ENCODE data around the gene CISH.

The CISH gene, protein sequence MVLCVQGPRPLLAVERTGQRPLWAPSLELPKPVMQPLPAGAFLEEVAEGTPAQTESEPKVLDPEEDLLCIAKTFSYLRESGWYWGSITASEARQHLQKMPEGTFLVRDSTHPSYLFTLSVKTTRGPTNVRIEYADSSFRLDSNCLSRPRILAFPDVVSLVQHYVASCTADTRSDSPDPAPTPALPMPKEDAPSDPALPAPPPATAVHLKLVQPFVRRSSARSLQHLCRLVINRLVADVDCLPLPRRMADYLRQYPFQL

DNA sequence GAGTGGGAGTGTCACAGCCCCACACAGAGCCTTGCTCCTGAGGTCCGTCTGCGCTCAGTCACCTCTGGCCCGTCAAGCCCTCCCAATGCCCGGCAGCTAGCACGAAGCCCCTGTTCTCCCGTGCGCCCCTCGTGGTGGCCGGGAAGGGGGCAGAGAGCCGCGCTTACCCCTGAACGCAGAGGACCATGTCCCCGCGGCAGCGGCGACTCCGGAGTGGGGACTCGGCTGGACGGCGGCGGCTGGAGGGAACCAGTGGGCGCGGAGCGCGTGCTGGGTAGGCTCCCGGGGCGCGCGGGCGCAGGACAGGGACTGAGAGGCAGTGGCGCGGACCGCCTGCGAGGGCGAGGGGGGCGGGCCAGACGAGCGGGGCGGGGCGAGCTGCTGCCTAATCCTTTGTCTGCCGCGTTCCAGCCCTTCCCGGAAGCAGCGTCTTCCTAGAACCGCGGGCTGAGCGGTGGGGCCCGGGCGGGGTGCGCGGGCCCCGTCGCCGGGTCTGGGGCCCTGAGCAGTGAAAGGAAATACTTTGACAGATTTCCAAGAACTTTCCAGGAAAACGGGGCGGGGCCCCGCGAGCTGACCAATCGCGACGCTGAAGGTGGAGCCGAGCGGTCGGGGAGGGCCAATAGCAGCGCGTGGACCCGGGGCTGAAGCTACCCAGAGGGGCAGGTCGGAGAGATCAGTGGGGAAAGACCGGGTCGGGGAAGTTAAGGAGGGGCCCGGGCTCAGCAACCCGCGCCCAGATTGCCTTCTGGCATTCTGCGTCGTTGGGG lies at the start of gene CISH:
CISH (minus strand) TSS at position 311 of the 770 bp plus-strand sequence; CDS start at position 187, 124 bp downstream.
- in situ Hi-C loops (cut with MboI; ENCODE audit: low sequenced_read_pairs): loop anchor here (25.0 kb wide), 1 partner anchor 751 kb away; no protein-coding TSS in a partner anchor

DNA sequence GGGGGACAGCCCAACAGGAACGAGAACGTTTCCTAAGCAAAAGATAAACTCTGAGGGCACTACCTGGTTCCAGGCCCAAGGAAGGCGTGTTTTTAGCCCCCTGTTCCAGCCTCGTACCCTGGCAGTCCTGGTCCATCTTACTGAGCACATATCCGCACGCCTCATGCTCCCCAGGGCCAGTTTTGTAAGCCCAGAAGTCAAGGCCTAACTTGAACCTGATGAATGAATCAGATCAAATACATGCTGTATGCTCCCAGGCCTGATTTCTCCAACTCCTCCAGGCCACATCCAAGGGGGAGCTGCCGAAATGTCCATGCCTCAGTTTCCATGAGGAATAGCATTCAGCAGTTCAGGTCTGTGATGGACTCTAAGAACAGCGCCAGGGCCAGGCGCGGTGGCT lies 48.8 kb upstream of the CISH start:
- in situ Hi-C loops (cut with MboI; ENCODE audit: low sequenced_read_pairs): no loop called here

DNA sequence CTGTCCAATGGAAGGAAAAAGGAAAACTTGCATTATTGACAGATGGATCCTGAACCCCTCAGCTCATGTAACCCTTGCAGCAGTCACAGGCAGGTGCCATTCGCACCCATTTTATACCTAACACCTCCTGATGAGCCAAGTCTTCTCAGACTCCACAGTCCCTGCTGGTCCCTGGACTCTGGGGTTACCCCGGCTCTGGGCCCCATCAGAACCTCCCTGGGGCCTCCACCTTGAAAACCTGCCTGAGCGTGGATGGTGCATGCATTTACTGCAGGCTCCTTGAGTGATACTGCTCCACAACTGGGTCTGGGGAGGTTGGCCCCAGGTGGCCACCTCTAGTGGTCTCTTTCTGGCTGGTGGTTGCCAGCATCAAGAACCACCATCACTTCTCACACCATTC lies 47.3 kb upstream of the CISH start:
- in situ Hi-C loops (cut with MboI; ENCODE audit: low sequenced_read_pairs): no loop called here

- in situ Hi-C loops (cut with MboI; ENCODE audit: low sequenced_read_pairs): no loop called here
Observed at GRCh38 chr3:50658416-50658815, 46.8 kb upstream of the CISH start.

- in situ Hi-C loops (cut with MboI; ENCODE audit: low sequenced_read_pairs): no loop called here
Observed at GRCh38 chr3:50657816-50658215, 46.2 kb upstream of the CISH start.

GRCh38 chr3:50657407-50657806 lies 45.8 kb upstream of the CISH start:
- in situ Hi-C loops (cut with MboI; ENCODE audit: low sequenced_read_pairs): no loop called here

DNA sequence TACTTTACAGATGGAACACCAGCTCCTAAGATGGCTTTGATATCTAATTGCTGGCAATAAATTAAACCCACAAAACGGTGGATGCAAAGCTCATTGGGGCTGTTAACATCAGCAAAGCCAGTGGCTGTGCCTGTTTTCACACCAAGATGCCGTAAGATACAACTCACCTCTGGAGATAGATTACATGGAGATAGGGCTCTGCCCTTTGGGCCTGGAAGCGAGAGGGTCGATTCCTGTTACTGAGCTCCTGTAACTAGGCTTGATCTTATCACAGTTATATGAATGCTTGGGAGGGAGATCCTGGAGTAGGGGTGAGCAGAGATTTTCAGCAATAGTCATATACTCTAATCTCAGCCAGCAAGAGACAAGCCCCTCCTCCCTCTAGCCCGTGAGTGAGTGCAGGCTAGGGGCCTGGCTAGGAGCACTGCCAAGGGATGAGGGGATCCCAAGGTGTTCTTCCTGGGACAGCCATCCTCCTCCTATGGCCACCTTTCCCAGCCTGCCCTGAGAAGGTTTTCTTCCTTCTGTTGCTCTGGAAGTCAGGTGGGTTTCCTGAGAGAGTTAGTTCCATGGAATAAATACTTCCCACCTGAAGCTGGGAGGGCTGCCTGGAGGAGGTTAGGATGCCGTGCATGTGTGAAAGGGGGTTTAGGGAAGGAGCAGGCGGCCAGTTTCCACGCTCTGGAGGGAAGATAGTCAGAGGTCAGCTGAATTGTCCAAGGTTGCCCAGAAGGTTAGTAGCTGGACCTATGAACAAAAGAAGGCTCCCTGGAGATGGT lies 45.0 kb upstream of the CISH start:
- in situ Hi-C loops (cut with MboI; ENCODE audit: low sequenced_read_pairs): no loop called here

GRCh38 chr3:50655009-50655830 lies 43.6 kb upstream of the CISH start:
- in situ Hi-C loops (cut with MboI; ENCODE audit: low sequenced_read_pairs): no loop called here

- in situ Hi-C loops (cut with MboI; ENCODE audit: low sequenced_read_pairs): no loop called here
Observed at GRCh38 chr3:50653937-50654595, 42.5 kb upstream of the CISH start.

DNA sequence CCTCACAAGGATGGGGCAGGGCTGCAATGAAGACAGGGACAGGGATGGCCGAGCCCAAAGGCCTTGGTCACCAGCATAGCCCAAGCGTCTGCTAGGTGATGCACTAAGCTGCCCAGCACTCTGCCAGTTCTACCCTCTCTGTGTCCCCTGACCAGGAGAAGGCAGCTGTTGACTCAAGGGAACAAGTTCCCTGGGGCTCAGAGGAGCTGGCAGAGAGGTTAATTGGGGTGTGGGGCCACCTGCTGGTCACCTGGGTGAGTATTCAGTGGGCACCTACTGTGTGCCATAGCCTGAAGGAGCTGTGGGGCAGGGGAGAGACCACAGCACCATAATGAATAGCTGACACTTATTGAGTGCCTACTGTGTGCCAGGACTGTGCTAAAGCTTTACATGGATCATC lies 41.1 kb upstream of the CISH start:
- in situ Hi-C loops (cut with MboI; ENCODE audit: low sequenced_read_pairs): no loop called here

GRCh38 chr3:50651920-50652529 lies 40.5 kb upstream of the CISH start:
- in situ Hi-C loops (cut with MboI; ENCODE audit: low sequenced_read_pairs): no loop called here

- in situ Hi-C loops (cut with MboI; ENCODE audit: low sequenced_read_pairs): no loop called here
Observed at GRCh38 chr3:50651445-50651844, 39.9 kb upstream of the CISH start.

GRCh38 chr3:50650018-50650417 lies 38.4 kb upstream of the CISH start:
- in situ Hi-C loops (cut with MboI; ENCODE audit: low sequenced_read_pairs): no loop called here

DNA sequence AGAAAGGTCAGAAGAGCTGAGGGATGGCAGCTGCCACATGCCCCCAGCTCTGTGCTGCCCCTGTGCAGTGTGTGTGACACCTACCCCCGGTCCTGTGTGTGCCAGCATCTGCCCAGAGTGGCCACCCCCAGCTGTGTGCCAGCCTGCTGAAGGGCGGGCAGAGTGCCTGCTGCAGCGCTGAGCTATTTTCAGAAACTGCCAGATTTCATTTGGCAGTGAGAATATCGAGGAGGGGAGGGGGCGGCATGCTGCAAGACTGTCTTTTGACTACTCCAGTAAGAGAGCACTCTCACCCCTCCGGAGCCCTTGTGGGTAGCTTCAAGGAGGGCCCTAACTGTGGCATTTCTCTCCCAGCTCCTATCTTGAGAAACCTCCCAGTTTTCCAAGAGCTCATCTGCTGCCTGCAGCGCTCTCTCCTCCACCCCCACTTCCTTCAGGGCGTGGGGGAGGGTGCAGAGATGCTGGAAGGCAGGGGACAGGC lies 37.9 kb upstream of the CISH start:
- in situ Hi-C loops (cut with MboI; ENCODE audit: low sequenced_read_pairs): no loop called here

DNA sequence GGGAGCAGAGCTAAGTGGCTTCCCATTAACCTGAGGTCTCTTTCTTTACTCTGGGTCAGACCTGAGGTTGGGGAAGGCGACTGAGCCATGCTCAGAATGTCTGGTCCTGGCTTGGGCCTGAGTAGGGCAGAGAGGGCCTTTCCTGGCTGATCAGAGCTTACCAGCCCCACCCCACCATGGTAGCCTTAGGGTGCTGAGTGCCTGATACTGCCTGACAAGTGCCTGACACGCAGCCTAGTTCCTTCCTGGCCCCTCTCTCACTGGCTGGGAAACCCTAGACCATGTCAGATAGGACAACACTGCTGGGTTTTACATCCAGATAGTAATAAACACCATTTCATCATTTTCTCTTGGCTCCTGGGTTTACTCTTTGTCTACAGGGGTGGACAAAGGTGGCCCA lies 37.4 kb upstream of the CISH start:
- in situ Hi-C loops (cut with MboI; ENCODE audit: low sequenced_read_pairs): no loop called here

DNA sequence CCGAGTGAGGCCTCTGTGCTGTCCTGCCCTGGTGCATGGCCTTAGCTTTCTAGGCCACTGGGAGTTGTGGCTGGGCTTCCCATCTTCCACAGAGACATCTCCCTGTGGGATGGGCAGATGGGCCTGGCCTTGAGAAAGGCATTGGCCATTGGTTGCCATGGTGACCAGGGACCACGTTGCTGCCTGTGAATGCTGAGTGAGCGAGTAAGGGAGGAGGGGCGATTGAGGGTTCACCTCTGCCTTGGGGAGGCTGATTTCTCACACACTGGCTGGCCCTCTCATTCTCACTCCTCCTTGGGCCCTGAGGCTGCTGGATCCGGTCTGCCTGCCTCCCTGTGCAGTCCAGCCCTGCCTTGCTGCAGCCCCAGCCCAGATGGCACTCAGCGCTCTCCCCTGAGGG lies 36.7 kb upstream of the CISH start:
- in situ Hi-C loops (cut with MboI; ENCODE audit: low sequenced_read_pairs): no loop called here

- in situ Hi-C loops (cut with MboI; ENCODE audit: low sequenced_read_pairs): no loop called here
Observed at GRCh38 chr3:50645378-50645777, 33.8 kb upstream of the CISH start.

GRCh38 chr3:50644561-50644960 lies 33.0 kb upstream of the CISH start:
- in situ Hi-C loops (cut with MboI; ENCODE audit: low sequenced_read_pairs): no loop called here

- in situ Hi-C loops (cut with MboI; ENCODE audit: low sequenced_read_pairs): no loop called here
Observed at GRCh38 chr3:50642382-50642781, 30.8 kb upstream of the CISH start.

DNA sequence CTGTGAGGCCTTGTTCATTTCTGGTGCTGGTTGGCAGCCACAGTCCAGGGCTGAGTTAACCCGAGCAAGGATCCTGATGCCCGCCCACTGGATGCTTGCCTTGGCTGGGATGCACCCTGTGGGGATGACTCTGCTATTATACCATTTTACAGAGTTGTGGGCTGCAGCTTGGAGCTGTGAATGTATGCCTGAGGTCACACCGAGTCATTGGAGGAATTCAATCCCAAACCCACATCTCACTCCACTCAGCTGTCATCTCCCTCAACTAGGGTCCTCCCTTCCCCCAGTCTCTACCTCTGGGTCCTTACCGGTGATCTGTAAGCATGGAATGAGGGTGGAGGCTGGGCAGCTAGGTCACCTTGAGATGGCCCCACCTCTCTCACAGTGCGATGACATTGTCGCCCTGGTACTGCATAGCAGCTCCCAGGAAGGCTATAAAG lies 27.5 kb upstream of the CISH start:
- in situ Hi-C loops (cut with MboI; ENCODE audit: low sequenced_read_pairs): no loop called here

Data from HL-60/S4 (cell line).